CD14-positive monocyte (primary cell): ENCODE results near the gene ZNF784. TPM values are rescaled to one million over a fixed set of nuclear protein-coding genes. Genes with fewer than 3 reads are reported as not detected.

Experiments
- DNase-seq, 3 donors: peaks; one replicate each; pipeline ENCODE4 v3.0.0-alpha.2; 2011 to 2022
- H2AFZ ChIP-seq: 2 replicates; pipeline ENCODE4 v1.6.0; 2012; ENCODE audit warnings: mild to moderate bottlenecking, low read depth, low read length, inconsistent platforms; ENCODE audit not compliant: insufficient read depth, poor library complexity, severe bottlenecking
- H3K27ac ChIP-seq, 2 donors: 1 replicate in 1 of 2; 2 replicates in 1 of 2; pipeline ENCODE4 v1.5.1; 2012 to 2013; ENCODE audit warnings: low read length in 2 of 2, control low read depth in 1 of 2, inconsistent platforms in 1 of 2, low read depth in 1 of 2, mild to moderate bottlenecking in 1 of 2
- H3K27me3 ChIP-seq, 2 donors: one replicate each; pipeline versions ENCODE4 v1.6.0 to v1.6.1; 2011 to 2013; ENCODE audit warnings: low read length in 2 of 2; ENCODE audit not compliant: control insufficient read depth in 2 of 2, insufficient read depth in 2 of 2
- H3K36me3 ChIP-seq, 2 donors: replicated peaks in 1 of 2; 1 replicate in 1 of 2; 2 replicates in 1 of 2; pipeline versions ENCODE4 v1.5.1 to v1.6.1; 2012 to 2013; ENCODE audit warnings: low read length in 2 of 2, control low read depth in 1 of 2, inconsistent platforms in 1 of 2, mild to moderate bottlenecking in 1 of 2; ENCODE audit not compliant: insufficient read depth in 2 of 2, control insufficient read depth in 1 of 2
- H3K4me1 ChIP-seq, 2 donors: 1 replicate in 1 of 2; 2 replicates in 1 of 2; pipeline versions ENCODE4 v1.5.1 to v1.6.1; 2012 to 2013; ENCODE audit warnings: low read length in 2 of 2, control low read depth in 1 of 2, inconsistent platforms in 1 of 2, mild to moderate bottlenecking in 1 of 2, moderate library complexity in 1 of 2; ENCODE audit not compliant: insufficient read depth in 2 of 2, control insufficient read depth in 1 of 2
- H3K4me2 ChIP-seq: replicated peaks from 2 replicates; pipeline ENCODE3; 2012; ENCODE audit warnings: low read length, moderate library complexity, mild to moderate bottlenecking; ENCODE audit not compliant: poor library complexity, severe bottlenecking; ENCODE audit errors: extremely low read depth
- H3K4me3 ChIP-seq, 3 experiments: fragments of 200-600 bp in 1 of 3; sonication (generic) in 1 of 3; replicated peaks in 1 of 3; 1 replicate in 2 of 3; 2 replicates in 1 of 3; pipeline ENCODE4 v1.5.1; 2011 to 2013; ENCODE audit warnings: low read length in 3 of 3, mild to moderate bottlenecking in 3 of 3, control low read depth in 2 of 3, low read depth in 2 of 3, inconsistent platforms in 1 of 3, moderate library complexity in 1 of 3
- H3K79me2 ChIP-seq: 2 replicates; pipeline ENCODE4 v1.6.0; 2012; ENCODE audit warnings: mild to moderate bottlenecking, control low read depth, inconsistent platforms, low read length, moderate library complexity; ENCODE audit not compliant: insufficient read depth
- H3K9ac ChIP-seq: 2 replicates; pipeline ENCODE4 v1.6.0; 2017; ENCODE audit warnings: low read length, mild to moderate bottlenecking; ENCODE audit not compliant: insufficient read depth, poor library complexity, severe bottlenecking
- H3K9me3 ChIP-seq, 2 donors: replicated peaks in 1 of 2; 1 replicate in 1 of 2; 2 replicates in 1 of 2; pipeline versions ENCODE4 v1.5.1 to v1.6.1; 2012 to 2013; ENCODE audit warnings: low read length in 2 of 2, control low read depth in 1 of 2; ENCODE audit not compliant: control insufficient read depth in 1 of 2, insufficient read depth in 1 of 2
- H4K20me1 ChIP-seq: 2 replicates; pipeline ENCODE4 v1.6.0; 2012; ENCODE audit warnings: mild to moderate bottlenecking, low read length, control low read depth, moderate library complexity; ENCODE audit not compliant: insufficient read depth
- H3K27ac Mint-ChIP-seq, 7 donors: one replicate each; pipeline ENCODE4 v1.8.0; 2020; ENCODE audit warnings: mild to moderate bottlenecking in 7 of 7, mixed read lengths in 7 of 7, moderate library complexity in 6 of 7, inconsistent platforms in 2 of 7
- H3K27me3 Mint-ChIP-seq, 3 donors: one replicate each; pipeline ENCODE4 v1.8.0; 2021 to 2022; ENCODE audit warnings: low read depth in 3 of 3, mild to moderate bottlenecking in 3 of 3, mixed read lengths in 3 of 3, moderate library complexity in 3 of 3, inconsistent platforms in 1 of 3
- H3K36me3 Mint-ChIP-seq, 2 donors: one replicate each; pipeline ENCODE4 v1.8.0; 2020; ENCODE audit warnings: mixed read lengths in 2 of 2, inconsistent platforms in 1 of 2, mild to moderate bottlenecking in 1 of 2
- H3K4me1 Mint-ChIP-seq: one replicate; pipeline ENCODE4 v1.8.0; 2020; ENCODE audit warnings: mild to moderate bottlenecking, mixed read lengths
- H3K4me3 Mint-ChIP-seq, 2 donors: one replicate each; pipeline ENCODE4 v1.8.0; 2020; ENCODE audit warnings: mild to moderate bottlenecking in 2 of 2, mixed read lengths in 2 of 2, moderate library complexity in 1 of 2
- H3K9me3 Mint-ChIP-seq, 7 donors: one replicate each; pipeline ENCODE4 v1.8.0; 2020 to 2022; ENCODE audit warnings: mixed read lengths in 7 of 7, mild to moderate bottlenecking in 6 of 7, moderate library complexity in 6 of 7, inconsistent platforms in 2 of 7
- CTCF ChIP-seq: fragments of 200-600 bp; IDR thresholded peaks from one replicate; pipeline ENCODE4 v1.8.0; 2022; ENCODE audit warnings: antibody characterized with exemption, mild to moderate bottlenecking
- WGBS: methylation state at CpG from one replicate; pipeline ENCODE4 v1.1.5; 2013; ENCODE audit warnings: missing lambda C conversion rate; ENCODE audit not compliant: insufficient coverage; 5-methylcytosine and 5-hydroxymethylcytosine counted together
- intact Hi-C, 2 donors: fragments of 100-400 bp; cut with micrococcal nuclease; formaldehyde crosslinking; loops; one replicate each; pipeline versions ENCODE4 v1.15.0 to v1.15.1; 2023
- polyA plus RNA-seq, 3 donors: library from polyadenylated mRNA; depleted of rRNA in 1 of 3; unstranded in 2 of 3; stranded (reverse) in 1 of 3; fragments of 300-500 nt in 2 of 3; fragments of >200 nt in 1 of 3; fragmentation: Illumina TruSeq in 2 of 3; gene quantifications; 1 replicate in 2 of 3; 2 replicates in 1 of 3; pipeline ENCODE4 v1.2.3, GENCODE V29; 2012 to 2021

The ZNF784 gene
- polyA plus RNA-seq, 3 donors = 1.5 to 5.5 (median 2.4) TPM

GRCh38 chr19:55667006-55667381, 42.6 kb upstream of the ZNF784 start:
- DNase-seq = no peak
- H3K9me3 Mint-ChIP-seq = peaks cover 0 to 2% (median 0%) of the 10 kb centered on the region in 7 donors
- Histone ChIP-seq H3K27me3 (no peaks in the 10 kb centered on the region), H3K4me1 (no peaks in the 10 kb centered on the region), H3K27ac (peak overlapping the region in 1 of 2 donors; percentile 20), H3K9ac (no peak overlapping the region), H3K9me3 (no peaks in the 10 kb centered on the region), H3K36me3 (peaks cover 83 to 94% of the 10 kb centered on the region in 2 donors), H3K79me2 (peaks cover 97% of the 10 kb centered on the region), H4K20me1 (peaks cover 100% of the 10 kb centered on the region), H2AFZ (no peak overlapping the region), H3K4me2 (no peak overlapping the region), H3K4me3 (no peak overlapping the region)
- no peak overlapping the region for H3K4me3 Mint-ChIP-seq
- H3K4me1 Mint-ChIP-seq = peaks cover 6% of the 10 kb centered on the region
- intact Hi-C loops = no loop called here
- peaks cover 79 to 95% of the 10 kb centered on the region in 2 donors for H3K36me3 Mint-ChIP-seq
- WGBS = 89% methylated on average over 2 of the region's 4 CpGs
- TF ChIP-seq CTCF = no peak
- H3K27ac Mint-ChIP-seq = peak overlapping the region in 3 of 7 donors; percentile 14 to 50 (median 15)
- no peaks in the 10 kb centered on the region for H3K27me3 Mint-ChIP-seq

GRCh38 chr19:55666343-55667005, 42.1 kb upstream of the ZNF784 start:
- 97% methylated on average over 11 of the region's 12 CpGs for WGBS
- TF ChIP-seq CTCF = no peak
- peaks cover 0 to 2% (median 0%) of the 10 kb centered on the region in 7 donors for H3K9me3 Mint-ChIP-seq
- no peak overlapping the region for H3K4me3 Mint-ChIP-seq
- intact Hi-C loops = no loop called here
- peak overlapping the region in 3 of 7 donors; percentile 15 to 50 (median 43) for H3K27ac Mint-ChIP-seq
- no peak overlapping the region for H3K4me2 ChIP-seq
- H3K27me3 Mint-ChIP-seq = no peaks in the 10 kb centered on the region
- no peaks in the 10 kb centered on the region for H3K4me1 ChIP-seq
- peaks cover 84 to 98% of the 10 kb centered on the region in 2 donors for H3K36me3 Mint-ChIP-seq
- no peaks in the 10 kb centered on the region for H3K9me3 ChIP-seq
- H3K27ac ChIP-seq = peak overlapping the region in 1 of 2 donors; percentile 20
- no peak for DNase-seq
- peaks cover 88 to 96% of the 10 kb centered on the region in 2 donors for H3K36me3 ChIP-seq
- H3K4me3 ChIP-seq = no peak overlapping the region
- H3K27me3 ChIP-seq = no peaks in the 10 kb centered on the region
- H4K20me1 ChIP-seq = peaks cover 100% of the 10 kb centered on the region
- no peak overlapping the region for H2AFZ ChIP-seq
- H3K79me2 ChIP-seq = peaks cover 97% of the 10 kb centered on the region
- peaks cover 5% of the 10 kb centered on the region for H3K4me1 Mint-ChIP-seq
- no peak overlapping the region for H3K9ac ChIP-seq
